GM21360 (cell line): ENCODE results near the gene PNPLA2.

Source experiments
- ATAC-seq: cut with Tn5 transposase; IDR thresholded peaks from one replicate; pipeline ENCODE4 v1.9.1; 2021; ENCODE audit warnings: mild to moderate bottlenecking, moderate library complexity; ENCODE audit not compliant: unreplicated experiment

The PNPLA2 gene

DNA sequence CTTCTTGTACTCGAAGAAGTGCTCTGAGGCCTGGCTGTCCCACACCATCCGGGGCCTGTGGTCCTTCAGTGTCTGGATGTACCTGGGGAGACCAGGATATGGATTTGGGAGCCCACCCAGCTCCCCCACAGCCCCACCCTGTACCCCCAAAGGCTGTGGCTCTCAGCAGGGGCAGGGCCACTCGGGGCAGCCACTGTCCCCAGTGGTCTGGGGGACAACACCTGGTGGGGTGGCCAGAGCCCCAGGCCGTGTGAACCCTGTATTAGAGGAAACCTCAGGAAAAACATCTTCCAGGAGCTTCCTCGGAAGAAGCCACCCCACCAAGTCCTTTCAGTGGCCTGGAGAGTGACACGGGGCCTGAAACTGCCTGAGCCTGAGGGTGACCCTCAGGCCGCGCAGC, 51.7 kb downstream of the PNPLA2 start:
- ATAC-seq: no peak

DNA sequence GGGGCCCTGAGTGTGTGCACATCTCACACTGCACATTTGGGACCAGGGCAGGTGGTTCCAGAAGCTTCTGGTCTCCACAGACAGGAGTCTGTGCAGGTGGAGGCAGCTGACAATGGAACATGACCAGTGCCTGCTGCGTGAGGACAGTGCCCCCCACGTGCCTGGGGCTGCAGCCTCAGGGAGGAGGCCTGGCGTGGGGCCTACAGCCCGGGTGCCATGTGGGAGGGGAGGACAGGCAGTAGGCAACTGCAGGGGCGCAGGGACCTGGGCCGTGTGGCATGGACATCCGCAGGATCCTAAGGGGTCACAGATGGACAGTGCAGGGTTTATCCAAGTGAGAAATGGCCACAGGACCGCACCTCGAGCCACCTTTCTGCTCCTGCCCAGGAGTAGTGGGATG, 52.8 kb downstream of the PNPLA2 start:
- ATAC-seq: no peak

DNA sequence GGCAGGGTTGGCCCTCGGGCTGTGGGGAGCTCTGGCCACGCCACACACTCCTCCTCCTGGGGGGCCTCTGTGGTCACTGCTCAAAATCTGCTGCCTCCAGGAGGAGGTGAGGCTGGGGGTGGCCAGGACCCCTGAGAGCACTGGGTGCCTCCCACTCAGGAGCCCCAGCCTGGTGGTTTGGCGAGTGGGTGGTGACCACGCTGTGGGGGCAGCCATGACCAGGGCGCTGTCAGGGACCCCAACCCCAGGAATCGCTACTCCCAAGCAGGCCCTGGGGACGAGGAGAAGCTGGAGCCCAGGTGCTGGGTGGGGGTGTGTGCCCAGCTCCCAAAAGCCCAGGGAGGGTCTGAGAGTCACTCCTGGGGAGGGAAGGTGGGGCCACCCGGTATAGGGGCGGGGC, 54.1 kb downstream of the PNPLA2 start:
- ATAC-seq: no peak

DNA sequence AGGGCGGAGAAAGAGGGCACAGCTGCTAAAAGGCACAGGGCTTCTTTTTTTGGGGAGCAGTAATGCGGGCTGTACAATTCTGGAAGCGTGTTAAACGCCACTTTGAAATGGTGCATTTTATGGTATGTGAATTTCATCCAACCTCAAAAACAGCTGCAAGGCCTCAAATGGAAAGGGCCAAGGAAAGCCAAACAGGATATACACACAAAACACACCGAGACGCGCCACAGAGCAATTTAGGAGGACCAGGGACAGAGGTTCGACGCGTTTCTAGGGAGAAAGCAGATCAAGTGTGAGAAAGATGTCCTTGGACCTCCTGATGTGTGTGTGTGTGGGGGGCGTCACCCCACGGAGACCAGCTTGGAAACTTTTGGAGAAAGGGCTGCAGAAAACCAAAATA, 55.0 kb downstream of the PNPLA2 start:
- ATAC-seq: no peak
